ENCODE results near the gene ZNF280D.
"Not testable (repeated sequence)": the region's sequence is repeated elsewhere in the genome, so short reads cannot be mapped to it uniquely, and the experiment has no call there.

The ZNF280D gene

GRCh38 chr15:56715220-56715619, 18.1 kb downstream of the ZNF280D start:
- DNase-seq: no peak

- not testable (repeated sequence) for DNase-seq
These were observed 23.8 kb downstream of the ZNF280D start for GRCh38 chr15:56709502-56709901.

- no peak for DNase-seq
These were observed 33.6 kb downstream of the ZNF280D start for GRCh38 chr15:56699743-56700142.

- no peak for DNase-seq
These were observed 35.0 kb downstream of the ZNF280D start for GRCh38 chr15:56698270-56698669.

- no peak for DNase-seq
These were observed 39.5 kb downstream of the ZNF280D start for GRCh38 chr15:56693761-56694160.

GRCh38 chr15:56690733-56691132, 42.6 kb downstream of the ZNF280D start:
- no peak for DNase-seq

- DNase-seq: no peak
These were observed 49.4 kb downstream of the ZNF280D start for GRCh38 chr15:56683908-56684307.

GRCh38 chr15:56681113-56681512, 52.2 kb downstream of the ZNF280D start:
- no peak for DNase-seq

GRCh38 chr15:56679225-56679624, 54.1 kb downstream of the ZNF280D start:
- DNase-seq: no peak

- no peak for DNase-seq
These were observed 54.7 kb downstream of the ZNF280D start for GRCh38 chr15:56678571-56678970.

GRCh38 chr15:56677271-56677670, 56.0 kb downstream of the ZNF280D start:
- no peak for DNase-seq

GRCh38 chr15:56675930-56676329, 57.4 kb downstream of the ZNF280D start:
- no peak for DNase-seq

GRCh38 chr15:56674857-56675256, 58.5 kb downstream of the ZNF280D start:
- no peak for DNase-seq

- no peak for DNase-seq
These were observed 60.6 kb downstream of the ZNF280D start for GRCh38 chr15:56672721-56673120.

- no peak for DNase-seq
These were observed 65.8 kb downstream of the ZNF280D start for GRCh38 chr15:56667517-56667916.

GRCh38 chr15:56660943-56661342, 72.4 kb downstream of the ZNF280D start:
- no peak for DNase-seq

- no peak for DNase-seq
These were observed 74.1 kb downstream of the ZNF280D start for GRCh38 chr15:56659197-56659596.

- no peak for DNase-seq
These were observed 78.7 kb downstream of the ZNF280D start for GRCh38 chr15:56654624-56655023.

GRCh38 chr15:56654216-56654615, 79.1 kb downstream of the ZNF280D start:
- DNase-seq: no peak

- DNase-seq: no peak
These were observed 79.5 kb downstream of the ZNF280D start for GRCh38 chr15:56653787-56654186.

GRCh38 chr15:56653107-56653506, 80.2 kb downstream of the ZNF280D start:
- DNase-seq: no peak

- no peak for DNase-seq
These were observed 85.0 kb downstream of the ZNF280D start for GRCh38 chr15:56648311-56648710.

GRCh38 chr15:56640549-56640948, 92.8 kb downstream of the ZNF280D start:
- no peak for DNase-seq

- DNase-seq: no peak
These were observed 93.2 kb downstream of the ZNF280D start for GRCh38 chr15:56640127-56640526.

GRCh38 chr15:56639631-56640030, 93.7 kb downstream of the ZNF280D start:
- DNase-seq: no peak

GRCh38 chr15:56631765-56632164, 101.5 kb downstream of the ZNF280D start:
- no peak for DNase-seq

All from activated CD8-positive, alpha-beta memory T cell treated with anti-CD3 and anti-CD28 coated beads, Interleukin-2, amount 50 U/mL, for 4 hours (primary cell).